ENCODE results near the gene RAB6D.
"Not testable (repeated sequence)": the region's sequence is repeated elsewhere in the genome, so short reads cannot be mapped to it uniquely, and the experiment has no call there.

RAB6D gene

DNA sequence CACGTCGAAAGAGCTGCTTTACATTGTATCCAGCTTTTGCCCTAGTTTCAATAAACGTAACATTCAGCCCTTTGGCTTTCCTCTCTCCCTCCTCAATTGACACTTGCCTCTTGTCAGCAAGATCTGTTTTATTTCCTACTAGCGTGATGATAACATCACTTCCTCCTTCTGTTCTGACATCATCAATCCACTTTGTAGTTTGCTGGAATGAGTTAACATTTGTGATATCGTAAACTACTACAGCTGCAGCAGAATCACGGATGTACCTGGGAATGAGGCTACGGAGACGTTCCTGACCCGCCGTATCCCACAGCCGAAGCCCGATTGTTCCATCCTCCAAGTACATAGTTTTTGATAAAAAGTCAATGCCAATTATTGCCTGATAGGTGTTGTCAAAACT is 755 bp downstream of the RAB6D start:
- H3K9me3 ChIP-seq (ENCODE audit: control insufficient read depth in 1 of 2, low read length in 2 of 2); H3K36me3 ChIP-seq (ENCODE audit: control insufficient read depth in 1 of 2, insufficient read depth in 2 of 2, low read length in 2 of 2); H3K4me3 ChIP-seq (ENCODE audit: low read depth in 1 of 2, low read length in 2 of 2); H3K27me3 ChIP-seq (ENCODE audit: low read depth, low read length); H3K27ac ChIP-seq (ENCODE audit: low read length); H3K4me1 ChIP-seq (ENCODE audit: control insufficient read depth in 1 of 2, insufficient read depth in 2 of 2, low read length in 2 of 2): not testable (repeated sequence)

GRCh38 chr2:131361773-131362172 is 2.2 kb downstream of the RAB6D start:
- not testable (repeated sequence) for H3K4me3 ChIP-seq (ENCODE audit: low read depth in 1 of 2, low read length in 2 of 2); H3K36me3 ChIP-seq (ENCODE audit: control insufficient read depth in 1 of 2, insufficient read depth in 2 of 2, low read length in 2 of 2); H3K4me1 ChIP-seq (ENCODE audit: control insufficient read depth in 1 of 2, insufficient read depth in 2 of 2, low read length in 2 of 2); H3K9me3 ChIP-seq (ENCODE audit: control insufficient read depth in 1 of 2, low read length in 2 of 2); H3K27ac ChIP-seq (ENCODE audit: low read length); H3K27me3 ChIP-seq (ENCODE audit: low read depth, low read length)

DNA sequence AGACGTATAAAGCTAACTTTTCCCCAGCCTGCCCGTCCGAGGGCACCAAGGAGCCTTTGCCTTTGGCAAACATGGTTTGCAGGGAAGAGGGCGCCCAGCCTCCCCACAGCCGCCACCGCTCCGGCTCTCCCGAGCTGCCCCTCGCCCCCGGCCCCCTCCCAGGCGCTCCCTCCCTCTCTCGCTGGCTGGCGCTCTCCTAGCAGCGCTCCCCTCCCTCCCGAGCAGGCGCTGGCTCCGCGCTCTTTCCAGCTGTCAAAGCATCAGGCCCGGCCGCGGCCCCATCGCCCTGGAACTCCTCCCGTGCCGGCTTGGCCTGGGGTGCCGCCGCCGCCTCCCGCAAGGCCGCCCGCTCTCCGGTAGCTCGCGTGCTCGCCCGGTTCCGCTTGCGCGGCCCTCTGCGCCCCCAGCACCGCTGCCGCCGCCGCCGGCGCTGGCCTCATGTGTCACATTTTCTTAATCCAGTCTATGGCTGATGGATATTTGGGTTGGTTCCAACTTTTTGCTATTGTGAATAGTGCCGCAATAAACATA is 10.7 kb downstream of the RAB6D start:
- H3K4me3 ChIP-seq (ENCODE audit: low read depth in 1 of 2, low read length in 2 of 2) = not testable (repeated sequence)

DNA sequence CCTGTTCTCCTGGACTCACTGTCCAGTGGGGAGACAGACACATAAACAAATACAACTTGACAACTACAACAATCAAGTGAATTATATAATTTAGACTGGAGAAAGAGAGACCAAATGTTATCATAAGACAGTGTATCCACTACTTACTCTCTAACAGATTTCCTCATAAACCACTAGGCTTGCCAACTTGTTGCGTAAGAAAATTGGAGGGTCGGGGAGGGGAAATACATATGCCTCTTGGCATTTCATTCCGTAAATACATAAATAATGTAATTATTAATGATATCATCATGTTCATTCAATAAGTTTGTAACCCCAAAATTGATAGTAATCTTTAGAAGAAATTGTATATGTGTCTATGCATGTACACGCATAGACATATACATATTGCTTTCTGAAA is 14.9 kb downstream of the RAB6D start:
- Histone ChIP-seq H3K4me3 (ENCODE audit: low read depth in 1 of 2, low read length in 2 of 2) (no peak overlapping the region), H3K27ac (ENCODE audit: low read length) (no peak overlapping the region), H3K9me3 (ENCODE audit: control insufficient read depth in 1 of 2, low read length in 2 of 2) (no peaks in the 10 kb centered on the region), H3K36me3 (ENCODE audit: control insufficient read depth in 1 of 2, insufficient read depth in 2 of 2, low read length in 2 of 2) (no peaks in the 10 kb centered on the region), H3K27me3 (ENCODE audit: low read depth, low read length) (no peaks in the 10 kb centered on the region), H3K4me1 (ENCODE audit: control insufficient read depth in 1 of 2, insufficient read depth in 2 of 2, low read length in 2 of 2) (no peaks in the 10 kb centered on the region)

More for the DNA sequence above, 10.7 kb downstream of the RAB6D start:
- H3K9me3 ChIP-seq (ENCODE audit: control insufficient read depth in 1 of 2, low read length in 2 of 2); H3K36me3 ChIP-seq (ENCODE audit: control insufficient read depth in 1 of 2, insufficient read depth in 2 of 2, low read length in 2 of 2); H3K4me1 ChIP-seq (ENCODE audit: control insufficient read depth in 1 of 2, insufficient read depth in 2 of 2, low read length in 2 of 2); H3K27ac ChIP-seq (ENCODE audit: low read length); H3K27me3 ChIP-seq (ENCODE audit: low read depth, low read length): not testable (repeated sequence)

DNA sequence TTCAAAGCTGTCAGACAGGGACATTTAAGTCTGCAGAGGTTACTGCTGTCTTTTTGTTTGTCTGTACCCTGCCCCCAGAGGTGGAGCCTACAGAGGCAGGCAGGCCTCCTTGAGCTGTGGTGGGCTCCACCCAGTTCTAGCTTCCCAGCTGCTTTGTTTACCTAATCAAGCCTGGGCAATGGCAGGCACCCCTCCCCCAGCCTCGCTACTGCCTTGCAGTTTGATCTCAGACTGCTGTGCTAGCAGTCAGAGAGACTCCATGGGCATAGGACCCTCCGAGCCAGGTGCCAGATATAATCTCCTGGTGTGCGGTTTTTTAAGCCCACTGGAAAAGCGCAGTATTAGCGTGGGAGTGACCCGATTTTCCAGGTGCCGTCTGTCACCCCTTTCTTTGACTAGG is 16.9 kb downstream of the RAB6D start:
- not testable (repeated sequence) for H3K27me3 ChIP-seq (ENCODE audit: low read depth, low read length)

DNA sequence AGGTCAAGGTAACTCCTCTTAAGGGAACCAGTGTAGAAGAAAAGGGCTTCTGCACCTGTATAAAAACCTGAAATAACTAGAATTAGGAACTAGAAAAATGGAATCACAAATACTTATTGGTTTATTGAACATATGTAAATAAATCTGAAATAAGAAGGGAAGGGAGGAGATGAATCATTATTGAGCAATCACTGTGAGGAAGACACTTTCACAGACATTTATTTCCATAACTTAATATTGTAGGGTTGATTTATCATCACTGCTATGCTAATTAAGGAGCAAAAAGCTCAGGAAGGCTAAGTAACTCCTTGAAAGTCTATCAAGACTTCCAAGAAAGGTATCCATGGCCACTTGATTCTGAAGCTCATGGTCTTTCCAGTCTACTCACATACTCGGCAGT is 24.7 kb downstream of the RAB6D start:
- not testable (repeated sequence) for H3K4me3 ChIP-seq (ENCODE audit: low read depth in 1 of 2, low read length in 2 of 2); H3K36me3 ChIP-seq (ENCODE audit: control insufficient read depth in 1 of 2, insufficient read depth in 2 of 2, low read length in 2 of 2); H3K9me3 ChIP-seq (ENCODE audit: control insufficient read depth in 1 of 2, low read length in 2 of 2)

More for the DNA sequence above, 16.9 kb downstream of the RAB6D start:
- H3K36me3 ChIP-seq (ENCODE audit: control insufficient read depth in 1 of 2, insufficient read depth in 2 of 2, low read length in 2 of 2); H3K4me1 ChIP-seq (ENCODE audit: control insufficient read depth in 1 of 2, insufficient read depth in 2 of 2, low read length in 2 of 2); H3K4me3 ChIP-seq (ENCODE audit: low read depth in 1 of 2, low read length in 2 of 2); H3K9me3 ChIP-seq (ENCODE audit: control insufficient read depth in 1 of 2, low read length in 2 of 2); H3K27ac ChIP-seq (ENCODE audit: low read length): not testable (repeated sequence)

DNA sequence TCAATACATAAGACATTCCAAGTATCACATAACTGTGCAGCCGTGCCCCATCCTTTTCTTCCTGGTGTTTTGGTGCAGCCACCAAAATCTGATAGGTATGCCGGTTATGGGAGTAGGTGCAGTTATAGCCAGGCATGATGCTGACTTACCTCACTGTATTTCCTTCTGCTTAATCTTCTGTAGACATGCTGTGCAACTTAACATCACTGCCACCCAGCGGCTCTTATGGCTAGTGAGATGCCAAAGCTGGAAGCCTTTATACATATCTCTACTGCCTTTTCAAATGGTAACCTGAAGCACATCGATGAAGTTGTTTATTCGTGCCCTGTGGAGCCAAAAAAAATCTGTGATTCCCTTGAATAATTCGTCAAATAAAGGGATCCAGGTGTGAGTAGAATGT is 28.6 kb downstream of the RAB6D start:
- not testable (repeated sequence) for H3K9me3 ChIP-seq (ENCODE audit: control insufficient read depth in 1 of 2, low read length in 2 of 2); H3K36me3 ChIP-seq (ENCODE audit: control insufficient read depth in 1 of 2, insufficient read depth in 2 of 2, low read length in 2 of 2); H3K4me1 ChIP-seq (ENCODE audit: control insufficient read depth in 1 of 2, insufficient read depth in 2 of 2, low read length in 2 of 2); H3K27ac ChIP-seq (ENCODE audit: low read length); H3K4me3 ChIP-seq (ENCODE audit: low read depth in 1 of 2, low read length in 2 of 2); H3K27me3 ChIP-seq (ENCODE audit: low read depth, low read length)

More for the DNA sequence above, 24.7 kb downstream of the RAB6D start:
- H3K27ac ChIP-seq (ENCODE audit: low read length); H3K27me3 ChIP-seq (ENCODE audit: low read depth, low read length); H3K4me1 ChIP-seq (ENCODE audit: control insufficient read depth in 1 of 2, insufficient read depth in 2 of 2, low read length in 2 of 2): not testable (repeated sequence)

GRCh38 chr2:131332709-131333108 is 31.3 kb downstream of the RAB6D start:
- not testable (repeated sequence) for H3K4me1 ChIP-seq (ENCODE audit: control insufficient read depth in 1 of 2, insufficient read depth in 2 of 2, low read length in 2 of 2); H3K4me3 ChIP-seq (ENCODE audit: low read depth in 1 of 2, low read length in 2 of 2); H3K27me3 ChIP-seq (ENCODE audit: low read depth, low read length); H3K36me3 ChIP-seq (ENCODE audit: control insufficient read depth in 1 of 2, insufficient read depth in 2 of 2, low read length in 2 of 2); H3K9me3 ChIP-seq (ENCODE audit: control insufficient read depth in 1 of 2, low read length in 2 of 2); H3K27ac ChIP-seq (ENCODE audit: low read length)

- not testable (repeated sequence) for H3K27me3 ChIP-seq (ENCODE audit: low read depth, low read length); H3K4me1 ChIP-seq (ENCODE audit: control insufficient read depth in 1 of 2, insufficient read depth in 2 of 2, low read length in 2 of 2); H3K9me3 ChIP-seq (ENCODE audit: control insufficient read depth in 1 of 2, low read length in 2 of 2); H3K4me3 ChIP-seq (ENCODE audit: low read depth in 1 of 2, low read length in 2 of 2); H3K36me3 ChIP-seq (ENCODE audit: control insufficient read depth in 1 of 2, insufficient read depth in 2 of 2, low read length in 2 of 2); H3K27ac ChIP-seq (ENCODE audit: low read length)
Measured at GRCh38 chr2:131331000-131331399, 33.0 kb downstream of the RAB6D start.

DNA sequence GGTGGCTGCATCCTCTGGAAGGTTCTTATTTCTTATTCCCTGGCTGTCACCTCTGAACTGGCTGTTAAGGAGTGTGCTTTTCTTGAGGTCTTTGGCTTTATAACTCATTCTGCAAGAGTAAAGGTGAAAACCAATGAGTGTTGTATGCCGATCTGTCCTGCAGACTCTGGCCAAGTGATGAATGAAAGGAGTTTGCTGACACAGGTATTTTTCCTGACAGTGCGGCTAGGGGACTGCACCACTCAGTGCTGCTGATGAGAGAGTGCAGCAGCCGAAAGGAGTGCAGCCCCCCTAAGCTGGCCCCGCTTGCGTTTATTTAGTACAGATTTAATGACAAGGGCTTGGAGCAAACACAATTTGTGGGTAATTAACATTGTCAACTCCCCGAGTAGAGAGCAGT is 41.8 kb downstream of the RAB6D start:
- H3K27me3 ChIP-seq (ENCODE audit: low read depth, low read length) = no peaks in the 10 kb centered on the region
- H3K9me3 ChIP-seq (ENCODE audit: control insufficient read depth in 1 of 2, low read length in 2 of 2) = peaks cover 0 to 2% of the 10 kb centered on the region in 2 donors
- no peak overlapping the region for H3K27ac ChIP-seq (ENCODE audit: low read length)
- H3K4me3 ChIP-seq (ENCODE audit: low read depth in 1 of 2, low read length in 2 of 2) = no peak overlapping the region
- H3K4me1 ChIP-seq (ENCODE audit: control insufficient read depth in 1 of 2, insufficient read depth in 2 of 2, low read length in 2 of 2) = no peaks in the 10 kb centered on the region
- no peaks in the 10 kb centered on the region for H3K36me3 ChIP-seq (ENCODE audit: control insufficient read depth in 1 of 2, insufficient read depth in 2 of 2, low read length in 2 of 2)

DNA sequence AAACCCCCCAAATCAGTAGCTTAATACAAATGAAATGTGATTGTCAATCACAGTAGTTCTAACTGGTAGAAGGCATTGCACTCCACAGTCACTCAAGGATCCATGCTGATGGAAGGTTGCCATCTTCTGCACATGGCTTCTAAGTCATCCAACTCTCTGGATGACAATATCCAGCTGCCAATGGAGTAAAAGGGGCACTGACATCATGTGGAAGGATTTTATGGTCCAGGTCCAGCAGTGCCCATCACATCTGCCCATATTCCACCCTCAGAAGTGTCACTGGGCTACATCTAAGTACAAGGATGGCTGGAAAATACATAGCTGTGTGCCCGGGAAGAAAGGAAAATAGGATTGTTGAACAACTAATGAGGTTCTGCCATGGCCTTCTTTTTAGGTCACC is 42.6 kb downstream of the RAB6D start:
- not testable (repeated sequence) for H3K27ac ChIP-seq (ENCODE audit: low read length); H3K36me3 ChIP-seq (ENCODE audit: control insufficient read depth in 1 of 2, insufficient read depth in 2 of 2, low read length in 2 of 2); H3K4me1 ChIP-seq (ENCODE audit: control insufficient read depth in 1 of 2, insufficient read depth in 2 of 2, low read length in 2 of 2); H3K4me3 ChIP-seq (ENCODE audit: low read depth in 1 of 2, low read length in 2 of 2); H3K27me3 ChIP-seq (ENCODE audit: low read depth, low read length); H3K9me3 ChIP-seq (ENCODE audit: control insufficient read depth in 1 of 2, low read length in 2 of 2)

GRCh38 chr2:131311001-131311400 is 53.0 kb downstream of the RAB6D start:
- not testable (repeated sequence) for H3K4me3 ChIP-seq (ENCODE audit: low read depth in 1 of 2, low read length in 2 of 2)

More at GRCh38 chr2:131311001-131311400, 53.0 kb downstream of the RAB6D start:
- H3K4me1 ChIP-seq (ENCODE audit: control insufficient read depth in 1 of 2, insufficient read depth in 2 of 2, low read length in 2 of 2); H3K27me3 ChIP-seq (ENCODE audit: low read depth, low read length); H3K27ac ChIP-seq (ENCODE audit: low read length); H3K9me3 ChIP-seq (ENCODE audit: control insufficient read depth in 1 of 2, low read length in 2 of 2); H3K36me3 ChIP-seq (ENCODE audit: control insufficient read depth in 1 of 2, insufficient read depth in 2 of 2, low read length in 2 of 2): not testable (repeated sequence)
